Activated CD4-positive, alpha-beta T cell treated with anti-CD3 and anti-CD28 coated beads, Interleukin-2, amount 50 U/mL, for 4 hours (primary cell): Measurements from ENCODE around the gene ZFYVE21.
"Not testable (repeated sequence)": the region's sequence is repeated elsewhere in the genome, so short reads cannot be mapped to it uniquely, and the experiment has no call there.

Experiments used
- DNase-seq, 2 experiments: peaks; one replicate each; pipeline ENCODE4 v3.0.0-alpha.2; 2020

Gene ZFYVE21

GRCh38 chr14:103772078-103772712 lies 56.6 kb downstream of the ZFYVE21 start:
- DNase-seq = no peak

- DNase-seq = no peak
Measured at GRCh38 chr14:103773521-103773920, 57.9 kb downstream of the ZFYVE21 start.

DNA sequence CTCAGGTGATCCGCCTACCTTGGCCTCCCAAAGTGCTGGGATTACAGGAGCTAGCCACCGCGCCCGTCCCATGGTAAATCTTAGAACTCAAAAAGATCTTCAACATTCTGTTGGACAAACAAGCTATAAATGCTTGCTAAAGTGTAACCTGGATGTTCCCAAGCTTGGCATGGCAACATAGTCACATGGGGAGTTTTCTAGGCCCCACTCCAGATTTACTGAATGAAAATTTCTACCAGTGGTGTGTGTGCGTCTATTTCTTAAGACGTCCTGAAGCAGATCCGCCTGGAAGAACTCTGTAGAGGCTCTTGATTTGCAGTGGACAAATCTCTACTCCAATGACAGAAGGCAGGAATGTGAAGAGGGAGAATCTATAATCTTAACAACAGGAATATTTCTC lies 59.9 kb downstream of the ZFYVE21 start:
- DNase-seq = no peak

DNA sequence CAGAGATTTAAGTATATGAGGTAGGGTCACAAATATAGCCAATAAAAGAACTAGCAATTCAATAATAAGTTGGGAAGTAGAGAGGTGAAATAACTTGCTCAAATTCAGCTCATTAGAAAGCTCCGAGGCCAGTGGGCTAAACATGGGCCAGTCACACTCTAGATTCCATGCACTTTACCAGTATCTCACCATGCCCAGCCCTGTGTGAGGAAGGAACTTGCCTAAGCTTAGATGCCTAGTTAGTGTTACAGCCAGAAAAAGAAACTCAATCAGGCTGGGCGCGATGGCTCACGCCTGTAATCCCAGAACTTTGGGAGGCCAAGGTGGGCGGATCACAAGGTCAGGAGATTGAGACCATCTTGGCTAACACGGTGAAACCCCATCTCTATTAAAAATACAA lies 60.7 kb downstream of the ZFYVE21 start:
- DNase-seq = not testable (repeated sequence)

- no peak for DNase-seq
Measured at GRCh38 chr14:103782376-103782775, 66.8 kb downstream of the ZFYVE21 start.
